ENCODE measurements around the gene IGF2BP2. TPM values are rescaled to one million over a fixed set of nuclear protein-coding genes. Genes with fewer than 3 reads are reported as not detected.

Gene IGF2BP2
- total and polyA plus RNA-seq, 9 of the 15 experiments (the other 6 are each of a cell fraction or from before 2014, with no cell fraction given), result 3.2 to 59.6 (median 30.5) TPM

GRCh38 chr3:185728630-185729336 is 96.1 kb downstream of the IGF2BP2 start (continued):
- no peak for TF ChIP-seq ZNF449 (CRISPR knock-in tag; IDR thresholded peaks at IDR 0.05)
- TF ChIP-seq C11orf30 (IDR thresholded peaks at IDR 0.05; ENCODE audit: low read depth), result peak; percentile 50; the same call in 1 of the 2 replicates
- no peak for TF ChIP-seq NCOA2 (IDR thresholded peaks at IDR 0.05; ENCODE audit: partially characterized antibody in 2 of 2)
- TF ChIP-seq MAFF (IDR thresholded peaks at IDR 0.05; ENCODE audit: low read length), result peak; percentile 47; the same call in 1 of the 2 replicates
- no peak for TF ChIP-seq PCBP2 (IDR thresholded peaks at IDR 0.05; ENCODE audit: low read depth, low read length, poor library complexity, severe bottlenecking)
- no peak for TF ChIP-seq ZBTB11 (CRISPR knock-in tag; IDR thresholded peaks at IDR 0.05)
- no peak for TF ChIP-seq MED1 (CRISPR knock-in tag; IDR thresholded peaks at IDR 0.05; ENCODE audit: borderline replicate concordance)
- no peak for TF ChIP-seq NCOR1 (IDR thresholded peaks at IDR 0.05)
